ENCODE results near the gene KLHL29. TPM values are rescaled to one million over a fixed set of nuclear protein-coding genes. Genes with fewer than 3 reads are reported as not detected.

KLHL29 gene
- total RNA-seq, 1 donor from 2014 or later: 3.3 TPM

- Mint-ChIP-seq H3K27ac (no peak overlapping the region), H3K4me1 (ENCODE audit: low read depth) (no peaks in the 10 kb centered on the region), H3K36me3 (ENCODE audit: low read depth) (no peaks in the 10 kb centered on the region), H3K9me3 (no peaks in the 10 kb centered on the region), H3K27me3 (ENCODE audit: insufficient read depth) (peaks cover 8% of the 10 kb centered on the region), H3K4me3 (no peak overlapping the region)
- DNase-seq (ENCODE audit: low spot score): no peak
- intact Hi-C loops (cut with micrococcal nuclease): no loop called here
Measured at GRCh38 chr2:23664066-23664788, 279.2 kb downstream of the KLHL29 start.

- intact Hi-C loops (cut with micrococcal nuclease): no loop called here
- Mint-ChIP-seq H3K27ac (no peak overlapping the region), H3K36me3 (ENCODE audit: low read depth) (no peaks in the 10 kb centered on the region), H3K4me3 (no peak overlapping the region), H3K27me3 (ENCODE audit: insufficient read depth) (peaks cover 8% of the 10 kb centered on the region), H3K4me1 (ENCODE audit: low read depth) (no peaks in the 10 kb centered on the region), H3K9me3 (no peaks in the 10 kb centered on the region)
- DNase-seq (ENCODE audit: low spot score): no peak
Measured at GRCh38 chr2:23666241-23666979, 281.4 kb downstream of the KLHL29 start.

GRCh38 chr2:23666980-23667357 lies 282.0 kb downstream of the KLHL29 start:
- Mint-ChIP-seq H3K27me3 (ENCODE audit: insufficient read depth) (peaks cover 8% of the 10 kb centered on the region), H3K36me3 (ENCODE audit: low read depth) (no peaks in the 10 kb centered on the region), H3K9me3 (no peaks in the 10 kb centered on the region), H3K4me3 (no peak overlapping the region), H3K27ac (no peak overlapping the region), H3K4me1 (ENCODE audit: low read depth) (no peaks in the 10 kb centered on the region)
- no peak for DNase-seq (ENCODE audit: low spot score)
- intact Hi-C loops (cut with micrococcal nuclease): no loop called here

DNA sequence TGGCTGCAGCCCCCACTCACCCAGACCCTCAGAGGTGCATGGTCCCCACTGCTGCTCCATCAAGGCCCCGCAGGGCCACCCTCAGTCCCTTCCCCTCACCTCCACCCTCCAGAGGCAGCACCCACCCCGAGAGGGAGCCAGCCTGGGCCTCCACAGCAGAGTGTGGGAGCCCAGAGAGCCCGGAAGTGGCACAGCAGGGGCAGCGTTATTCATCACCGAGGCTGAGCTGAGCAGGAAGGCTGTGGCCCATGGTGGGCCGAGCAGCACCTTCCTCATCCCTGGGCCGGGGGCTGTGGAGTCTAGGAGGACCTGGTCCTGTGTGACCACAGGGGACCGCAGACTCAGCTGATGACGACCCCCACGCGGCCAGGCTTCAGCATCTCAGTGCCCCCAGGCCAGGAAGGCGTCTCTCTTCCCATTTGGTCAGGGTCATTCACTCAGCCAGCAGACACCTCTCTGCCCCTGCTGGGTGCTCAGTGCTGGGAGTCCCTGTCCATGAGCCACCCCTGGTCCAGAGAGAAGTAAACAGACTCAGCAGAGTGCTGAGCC lies 283.9 kb downstream of the KLHL29 start:
- H3K27ac Mint-ChIP-seq: no peak overlapping the region
- H3K36me3 Mint-ChIP-seq (ENCODE audit: low read depth): no peaks in the 10 kb centered on the region
- H3K9me3 Mint-ChIP-seq: no peaks in the 10 kb centered on the region
- H3K4me3 Mint-ChIP-seq: no peak overlapping the region
- DNase-seq (ENCODE audit: low spot score): no peak
- intact Hi-C loops (cut with micrococcal nuclease): no loop called here
- H3K27me3 Mint-ChIP-seq (ENCODE audit: insufficient read depth): peaks cover 1% of the 10 kb centered on the region
- no peaks in the 10 kb centered on the region for H3K4me1 Mint-ChIP-seq (ENCODE audit: low read depth)

DNA sequence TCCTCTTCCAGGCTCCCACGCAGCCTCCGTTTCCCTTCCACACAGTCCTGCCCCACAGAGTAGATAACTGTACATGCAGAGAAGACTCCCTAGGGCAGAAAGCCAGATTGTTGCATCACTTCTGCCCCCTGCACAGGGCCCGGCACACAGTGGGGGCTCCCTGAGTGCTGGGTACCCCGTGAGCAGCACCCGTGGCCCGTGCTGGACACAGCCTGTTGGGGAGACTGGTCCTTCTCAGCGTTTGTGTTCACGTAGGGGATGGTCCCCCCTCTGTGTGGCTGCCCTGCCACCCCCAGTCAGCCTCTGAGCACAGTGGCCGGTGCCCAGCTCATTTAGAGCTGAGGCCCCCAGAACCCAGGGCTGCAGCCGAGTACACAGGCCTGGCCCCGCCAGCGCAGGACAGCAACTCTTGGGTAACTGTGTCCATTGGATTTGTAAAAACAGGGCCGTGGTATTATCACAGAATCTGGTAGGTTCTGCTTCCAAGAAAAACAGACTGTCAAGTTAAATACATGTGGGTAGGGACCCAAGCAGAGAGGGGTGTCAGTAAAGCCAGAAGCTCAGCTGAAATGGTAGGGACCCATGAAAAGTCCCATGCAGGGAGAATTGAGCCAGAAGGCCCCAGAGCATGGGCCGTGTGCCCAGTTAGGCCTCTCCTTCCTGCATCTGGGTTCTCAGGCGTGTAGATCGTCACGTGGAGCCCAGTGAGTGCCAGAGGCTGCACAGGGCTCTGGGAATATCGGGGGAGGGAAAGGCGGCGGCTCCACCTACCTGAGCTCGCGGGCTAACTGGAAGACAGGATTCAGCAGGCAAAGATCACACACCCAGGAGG lies 284.6 kb downstream of the KLHL29 start:
- intact Hi-C loops (cut with micrococcal nuclease): no loop called here
- H3K9me3 Mint-ChIP-seq: no peaks in the 10 kb centered on the region
- H3K36me3 Mint-ChIP-seq (ENCODE audit: low read depth): no peaks in the 10 kb centered on the region
- no peak for DNase-seq (ENCODE audit: low spot score)
- H3K4me3 Mint-ChIP-seq: no peak overlapping the region
- no peak overlapping the region for H3K27ac Mint-ChIP-seq
- no peaks in the 10 kb centered on the region for H3K4me1 Mint-ChIP-seq (ENCODE audit: low read depth)
- H3K27me3 Mint-ChIP-seq (ENCODE audit: insufficient read depth): no peaks in the 10 kb centered on the region

- Mint-ChIP-seq H3K27ac (no peak overlapping the region), H3K4me1 (ENCODE audit: low read depth) (no peaks in the 10 kb centered on the region), H3K9me3 (no peaks in the 10 kb centered on the region), H3K4me3 (no peak overlapping the region), H3K27me3 (ENCODE audit: insufficient read depth) (no peaks in the 10 kb centered on the region), H3K36me3 (ENCODE audit: low read depth) (no peaks in the 10 kb centered on the region)
- DNase-seq (ENCODE audit: low spot score): no peak
- intact Hi-C loops (cut with micrococcal nuclease): no loop called here
Measured at GRCh38 chr2:23670245-23670592, 285.2 kb downstream of the KLHL29 start.

DNA sequence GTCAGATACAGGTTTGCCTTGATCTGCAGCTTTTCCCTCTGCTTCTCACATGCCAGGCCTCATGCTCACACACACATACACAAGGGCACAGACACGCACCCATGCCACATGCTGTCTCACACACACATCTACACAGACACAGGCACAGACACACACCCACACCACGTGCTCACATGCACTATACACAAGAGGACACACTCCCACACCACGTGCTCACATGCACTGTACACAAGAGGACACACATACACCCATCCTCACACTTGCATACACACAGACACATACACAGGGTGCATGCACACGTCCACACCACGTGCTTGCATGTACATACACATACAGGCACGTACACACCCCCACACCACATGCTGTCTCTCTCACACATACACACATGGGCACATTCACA lies 288.1 kb downstream of the KLHL29 start:
- Mint-ChIP-seq H3K4me1 (ENCODE audit: low read depth) (no peaks in the 10 kb centered on the region), H3K36me3 (ENCODE audit: low read depth) (no peaks in the 10 kb centered on the region), H3K9me3 (no peaks in the 10 kb centered on the region), H3K27me3 (ENCODE audit: insufficient read depth) (no peaks in the 10 kb centered on the region), H3K27ac (no peak overlapping the region), H3K4me3 (no peak overlapping the region)
- no peak for DNase-seq (ENCODE audit: low spot score)
- intact Hi-C loops (cut with micrococcal nuclease): no loop called here

- Mint-ChIP-seq H3K4me1 (ENCODE audit: low read depth) (no peaks in the 10 kb centered on the region), H3K36me3 (ENCODE audit: low read depth) (no peaks in the 10 kb centered on the region), H3K4me3 (no peak overlapping the region), H3K9me3 (no peaks in the 10 kb centered on the region), H3K27me3 (ENCODE audit: insufficient read depth) (no peaks in the 10 kb centered on the region), H3K27ac (no peak overlapping the region)
- intact Hi-C loops (cut with micrococcal nuclease): no loop called here
- DNase-seq (ENCODE audit: low spot score): no peak
Measured at GRCh38 chr2:23673830-23674679, 289.1 kb downstream of the KLHL29 start.

GRCh38 chr2:23675506-23675905 lies 290.5 kb downstream of the KLHL29 start:
- no peak for DNase-seq (ENCODE audit: low spot score)
- Mint-ChIP-seq H3K27me3 (ENCODE audit: insufficient read depth) (no peaks in the 10 kb centered on the region), H3K9me3 (no peaks in the 10 kb centered on the region), H3K36me3 (ENCODE audit: low read depth) (no peaks in the 10 kb centered on the region), H3K4me1 (ENCODE audit: low read depth) (no peaks in the 10 kb centered on the region), H3K4me3 (no peak overlapping the region), H3K27ac (no peak overlapping the region)
- intact Hi-C loops (cut with micrococcal nuclease): no loop called here

GRCh38 chr2:23677836-23678235 lies 292.9 kb downstream of the KLHL29 start:
- no peaks in the 10 kb centered on the region for H3K27me3 Mint-ChIP-seq (ENCODE audit: insufficient read depth)
- DNase-seq (ENCODE audit: low spot score): no peak
- intact Hi-C loops (cut with micrococcal nuclease): no loop called here
- no peak overlapping the region for H3K4me3 Mint-ChIP-seq
- H3K36me3 Mint-ChIP-seq (ENCODE audit: low read depth): no peaks in the 10 kb centered on the region
- no peak overlapping the region for H3K27ac Mint-ChIP-seq
- no peaks in the 10 kb centered on the region for H3K9me3 Mint-ChIP-seq
- H3K4me1 Mint-ChIP-seq (ENCODE audit: low read depth): no peaks in the 10 kb centered on the region

- Mint-ChIP-seq H3K4me1 (ENCODE audit: low read depth) (no peaks in the 10 kb centered on the region), H3K27me3 (ENCODE audit: insufficient read depth) (no peaks in the 10 kb centered on the region), H3K27ac (no peak overlapping the region), H3K4me3 (no peak overlapping the region), H3K36me3 (ENCODE audit: low read depth) (no peaks in the 10 kb centered on the region), H3K9me3 (no peaks in the 10 kb centered on the region)
- intact Hi-C loops (cut with micrococcal nuclease): no loop called here
- no peak for DNase-seq (ENCODE audit: low spot score)
Measured at GRCh38 chr2:23679044-23679443, 294.1 kb downstream of the KLHL29 start.

DNA sequence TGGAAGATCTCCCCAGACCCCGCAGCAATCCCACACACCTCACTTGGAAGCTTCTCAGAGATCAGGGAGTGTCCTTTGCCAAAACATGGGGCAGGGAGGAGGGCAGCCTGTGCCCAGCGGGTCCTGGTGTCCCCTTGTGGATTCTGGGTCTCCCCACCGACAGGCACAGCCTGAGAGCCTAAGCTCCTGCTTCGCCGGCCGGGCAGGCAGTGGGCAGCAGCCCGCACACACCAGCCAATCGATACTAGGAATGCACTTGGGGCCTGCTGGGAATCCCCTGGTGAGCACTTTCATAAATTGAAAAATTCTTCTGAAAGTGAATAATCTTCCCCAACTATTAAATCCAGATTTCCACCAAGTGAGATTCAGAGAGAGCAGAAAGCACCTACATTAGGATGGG lies 296.0 kb downstream of the KLHL29 start:
- H3K9me3 Mint-ChIP-seq: no peaks in the 10 kb centered on the region
- no peak overlapping the region for H3K4me3 Mint-ChIP-seq
- H3K27me3 Mint-ChIP-seq (ENCODE audit: insufficient read depth): no peaks in the 10 kb centered on the region
- no peaks in the 10 kb centered on the region for H3K4me1 Mint-ChIP-seq (ENCODE audit: low read depth)
- no peak for DNase-seq (ENCODE audit: low spot score)
- no peaks in the 10 kb centered on the region for H3K36me3 Mint-ChIP-seq (ENCODE audit: low read depth)
- H3K27ac Mint-ChIP-seq: no peak overlapping the region
- intact Hi-C loops (cut with micrococcal nuclease): no loop called here
